ENCODE data around the gene MYL6B. TPM values are rescaled to one million over a fixed set of nuclear protein-coding genes. Genes with fewer than 3 reads are reported as not detected.
A peak's percentile ranks its signal among the peaks of the same experiment; 100 is the strongest.

The MYL6B gene
- 74.1 and 75.4 TPM in 2 replicates for polyA plus RNA-seq (2011; rRNA removed)
- polyA minus RNA-seq (2011; rRNA and poly(A)+ RNA removed): 21.6 and 24.2 TPM in 2 replicates

DNA sequence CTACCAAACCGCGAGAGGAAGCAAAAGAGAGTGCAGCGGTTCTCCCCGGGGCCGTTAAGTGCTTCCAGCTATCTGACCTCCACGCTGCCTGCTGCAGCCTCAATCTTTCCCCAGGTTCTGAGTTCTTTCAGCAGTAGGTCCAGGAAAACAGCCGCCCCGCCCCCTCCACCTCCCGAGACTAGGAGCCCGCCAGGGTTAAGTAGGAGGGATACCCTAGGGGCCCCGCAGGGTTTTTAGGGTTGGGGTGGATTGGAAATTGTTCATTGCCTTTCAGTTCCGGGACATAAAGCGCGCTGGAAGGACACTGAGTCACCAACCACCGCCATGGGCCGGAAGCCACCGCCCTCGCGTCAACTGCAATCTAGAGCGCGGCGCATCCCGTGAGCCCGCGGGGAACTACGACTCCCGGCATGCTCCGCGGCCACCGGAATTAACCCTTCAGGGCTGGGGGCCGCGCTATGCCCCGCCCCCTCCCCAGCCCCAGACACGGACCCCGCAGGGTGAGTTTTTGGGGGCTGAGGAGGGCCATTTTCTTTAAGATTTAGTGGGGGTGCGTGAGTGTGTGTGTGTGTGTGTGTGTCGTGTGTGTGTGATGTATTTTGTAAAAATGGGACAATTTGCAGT, at the start of gene MYL6B:
Gene MYL6B, plus strand, starts transcription at position 456 of the 624 bp plus-strand sequence. CDS start 1,332 bp downstream, outside the sequence.
- DNase-seq (ENCODE audit: low read depth): peak; percentile 41
- peaks cover 2% of the 10 kb centered on the region; the same call in 1 of the 2 replicates for H3K36me3 ChIP-seq (ENCODE audit: control insufficient read depth, insufficient read depth, low read length)
- POLR2A ChIA-PET: no interaction called here
- TF ChIP-seq, protein P1, sequence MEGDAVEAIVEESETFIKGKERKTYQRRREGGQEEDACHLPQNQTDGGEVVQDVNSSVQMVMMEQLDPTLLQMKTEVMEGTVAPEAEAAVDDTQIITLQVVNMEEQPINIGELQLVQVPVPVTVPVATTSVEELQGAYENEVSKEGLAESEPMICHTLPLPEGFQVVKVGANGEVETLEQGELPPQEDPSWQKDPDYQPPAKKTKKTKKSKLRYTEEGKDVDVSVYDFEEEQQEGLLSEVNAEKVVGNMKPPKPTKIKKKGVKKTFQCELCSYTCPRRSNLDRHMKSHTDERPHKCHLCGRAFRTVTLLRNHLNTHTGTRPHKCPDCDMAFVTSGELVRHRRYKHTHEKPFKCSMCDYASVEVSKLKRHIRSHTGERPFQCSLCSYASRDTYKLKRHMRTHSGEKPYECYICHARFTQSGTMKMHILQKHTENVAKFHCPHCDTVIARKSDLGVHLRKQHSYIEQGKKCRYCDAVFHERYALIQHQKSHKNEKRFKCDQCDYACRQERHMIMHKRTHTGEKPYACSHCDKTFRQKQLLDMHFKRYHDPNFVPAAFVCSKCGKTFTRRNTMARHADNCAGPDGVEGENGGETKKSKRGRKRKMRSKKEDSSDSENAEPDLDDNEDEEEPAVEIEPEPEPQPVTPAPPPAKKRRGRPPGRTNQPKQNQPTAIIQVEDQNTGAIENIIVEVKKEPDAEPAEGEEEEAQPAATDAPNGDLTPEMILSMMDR (IDR thresholded peaks at IDR 0.05; ENCODE audit: insufficient read depth, low read depth, low read length): no peak
- no peaks in the 10 kb centered on the region for H3K27me3 ChIP-seq (ENCODE audit: control insufficient read depth, insufficient read depth, low read length)
- CTCF ChIA-PET: interaction anchor here (1.0 to 2.4 kb wide), 5 partner anchors 10 to 69 kb away, joined by 3 to 9 read pairs (median 4); partner anchors contain the start of genes ESYT1 and RNF41
- peak within 1 kb of the TSS; percentile 57 for H3K4me3 ChIP-seq (ENCODE audit: low read depth, low read length)

DNA sequence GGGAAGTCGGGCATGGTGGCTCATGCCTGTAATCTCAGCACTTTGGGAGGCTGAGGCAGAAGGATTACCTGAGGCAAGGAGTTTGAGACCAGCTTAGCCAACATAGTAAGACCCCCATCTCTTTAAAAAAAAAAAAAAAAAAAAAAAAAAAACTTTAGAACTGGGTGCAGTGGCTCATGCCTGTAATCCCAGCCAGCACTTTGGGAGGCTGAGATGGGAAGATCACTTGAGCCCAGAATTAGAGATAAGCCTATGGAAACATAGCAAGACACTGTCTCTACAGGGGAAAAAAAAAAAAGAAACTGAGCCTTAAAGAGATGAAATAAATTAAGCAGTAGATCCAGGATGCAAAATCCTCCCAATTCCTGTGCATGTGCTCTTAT, 49.7 kb upstream of the MYL6B start:
- POLR2A ChIA-PET: no interaction called here
- TF ChIP-seq, protein P1 (IDR thresholded peaks at IDR 0.05; ENCODE audit: insufficient read depth, low read depth, low read length): no peak
- no peak for DNase-seq (ENCODE audit: low read depth)
- Histone ChIP-seq H3K4me3 (ENCODE audit: low read depth, low read length) (no peak overlapping the region), H3K27me3 (ENCODE audit: control insufficient read depth, insufficient read depth, low read length) (no peaks in the 10 kb centered on the region), H3K36me3 (ENCODE audit: control insufficient read depth, insufficient read depth, low read length) (no peaks in the 10 kb centered on the region; the same call in 1 of the 2 replicates)
- CTCF ChIA-PET: interaction anchor here (3.1 kb wide), 1 partner anchor 23 kb away, joined by 20 read pairs; the partner anchor contains the start of gene ERBB3

DNA sequence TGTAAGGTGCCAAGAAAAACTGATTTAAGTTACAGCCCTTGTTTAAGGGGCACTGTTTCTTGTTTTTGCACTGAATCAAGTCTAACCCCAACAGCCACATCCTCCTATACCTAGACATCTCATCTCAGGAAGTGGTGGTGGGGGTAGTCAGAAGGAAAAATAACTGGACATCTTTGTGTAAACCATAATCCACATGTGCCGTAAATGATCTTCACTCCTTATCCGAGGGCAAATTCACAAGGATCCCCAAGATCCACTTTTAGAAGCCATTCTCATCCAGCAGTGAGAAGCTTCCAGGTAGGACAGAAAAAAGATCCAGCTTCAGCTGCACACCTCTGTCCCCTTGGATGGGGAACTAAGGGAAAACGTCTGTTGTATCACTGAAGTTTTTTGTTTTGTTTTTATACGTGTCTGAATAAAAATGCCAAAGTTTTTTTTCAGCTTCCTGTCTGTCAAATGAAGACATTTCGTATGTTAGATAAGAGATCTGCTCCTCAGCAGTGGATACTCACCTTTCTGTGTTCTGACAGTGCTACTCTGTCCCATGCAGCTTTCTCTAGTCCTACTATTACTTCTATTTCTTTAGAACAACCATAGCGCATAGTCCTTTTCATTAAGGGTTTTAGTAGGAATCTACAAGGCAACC, 49.2 kb upstream of the MYL6B start:
- ChIA-PET POLR2A (interaction anchor here (1.3 kb wide), 1 partner anchor 24 kb away, joined by 7 read pairs; the partner anchor contains the start of gene ERBB3), CTCF (interaction anchor here (1.4 to 3.1 kb wide), 2 partner anchors 23 to 106 kb away, joined by 3 to 20 read pairs; partner anchors contain the start of genes ERBB3 and SUOX)
- no peak for DNase-seq (ENCODE audit: low read depth)
- H3K4me3 ChIP-seq (ENCODE audit: low read depth, low read length): peak overlapping the region; percentile 94
- no peaks in the 10 kb centered on the region for H3K27me3 ChIP-seq (ENCODE audit: control insufficient read depth, insufficient read depth, low read length)
- peaks cover 3% of the 10 kb centered on the region; the same call in 1 of the 2 replicates for H3K36me3 ChIP-seq (ENCODE audit: control insufficient read depth, insufficient read depth, low read length)
- TF ChIP-seq, protein P1 (IDR thresholded peaks at IDR 0.05; ENCODE audit: insufficient read depth, low read depth, low read length): no peak

DNA sequence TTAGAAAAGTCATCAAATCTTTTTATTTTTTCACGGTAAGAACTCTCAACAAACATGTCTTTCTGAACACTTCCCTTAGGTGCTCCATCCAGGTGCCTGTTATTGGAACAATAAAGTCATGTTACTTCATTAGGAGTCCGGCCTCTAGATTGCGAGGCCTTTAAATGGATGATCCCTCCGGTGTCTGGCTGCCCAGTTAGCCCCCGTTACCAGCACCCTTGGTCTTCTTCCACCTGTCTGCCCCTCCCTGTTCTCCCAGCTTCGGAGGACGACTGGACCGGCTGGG, 48.6 kb upstream of the MYL6B start:
- POLR2A ChIA-PET: interaction anchor here (0.8 to 1.8 kb wide), 5 partner anchors 12 to 25 kb away, joined by 3 to 13 read pairs (median 5); partner anchors contain the start of genes ERBB3, ESYT1, RPL41 and ZC3H10
- Histone ChIP-seq H3K36me3 (ENCODE audit: control insufficient read depth, insufficient read depth, low read length) (peaks cover 3% of the 10 kb centered on the region; the same call in 1 of the 2 replicates), H3K27me3 (ENCODE audit: control insufficient read depth, insufficient read depth, low read length) (no peaks in the 10 kb centered on the region), H3K4me3 (ENCODE audit: low read depth, low read length) (peak overlapping the region; percentile 94)
- CTCF ChIA-PET: interaction anchor here (0.6 to 3.1 kb wide), 10 partner anchors 13 to 397 kb away, joined by 3 to 20 read pairs (median 3); partner anchors contain the start of genes ERBB3, SUOX and ZC3H10
- TF ChIP-seq, protein P1 (IDR thresholded peaks at IDR 0.05; ENCODE audit: insufficient read depth, low read depth, low read length): no peak
- no peak for DNase-seq (ENCODE audit: low read depth)

All from BJ (cell line).